ENCODE data around the gene SLITRK1.

SLITRK1 gene, protein sequence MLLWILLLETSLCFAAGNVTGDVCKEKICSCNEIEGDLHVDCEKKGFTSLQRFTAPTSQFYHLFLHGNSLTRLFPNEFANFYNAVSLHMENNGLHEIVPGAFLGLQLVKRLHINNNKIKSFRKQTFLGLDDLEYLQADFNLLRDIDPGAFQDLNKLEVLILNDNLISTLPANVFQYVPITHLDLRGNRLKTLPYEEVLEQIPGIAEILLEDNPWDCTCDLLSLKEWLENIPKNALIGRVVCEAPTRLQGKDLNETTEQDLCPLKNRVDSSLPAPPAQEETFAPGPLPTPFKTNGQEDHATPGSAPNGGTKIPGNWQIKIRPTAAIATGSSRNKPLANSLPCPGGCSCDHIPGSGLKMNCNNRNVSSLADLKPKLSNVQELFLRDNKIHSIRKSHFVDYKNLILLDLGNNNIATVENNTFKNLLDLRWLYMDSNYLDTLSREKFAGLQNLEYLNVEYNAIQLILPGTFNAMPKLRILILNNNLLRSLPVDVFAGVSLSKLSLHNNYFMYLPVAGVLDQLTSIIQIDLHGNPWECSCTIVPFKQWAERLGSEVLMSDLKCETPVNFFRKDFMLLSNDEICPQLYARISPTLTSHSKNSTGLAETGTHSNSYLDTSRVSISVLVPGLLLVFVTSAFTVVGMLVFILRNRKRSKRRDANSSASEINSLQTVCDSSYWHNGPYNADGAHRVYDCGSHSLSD

DNA sequence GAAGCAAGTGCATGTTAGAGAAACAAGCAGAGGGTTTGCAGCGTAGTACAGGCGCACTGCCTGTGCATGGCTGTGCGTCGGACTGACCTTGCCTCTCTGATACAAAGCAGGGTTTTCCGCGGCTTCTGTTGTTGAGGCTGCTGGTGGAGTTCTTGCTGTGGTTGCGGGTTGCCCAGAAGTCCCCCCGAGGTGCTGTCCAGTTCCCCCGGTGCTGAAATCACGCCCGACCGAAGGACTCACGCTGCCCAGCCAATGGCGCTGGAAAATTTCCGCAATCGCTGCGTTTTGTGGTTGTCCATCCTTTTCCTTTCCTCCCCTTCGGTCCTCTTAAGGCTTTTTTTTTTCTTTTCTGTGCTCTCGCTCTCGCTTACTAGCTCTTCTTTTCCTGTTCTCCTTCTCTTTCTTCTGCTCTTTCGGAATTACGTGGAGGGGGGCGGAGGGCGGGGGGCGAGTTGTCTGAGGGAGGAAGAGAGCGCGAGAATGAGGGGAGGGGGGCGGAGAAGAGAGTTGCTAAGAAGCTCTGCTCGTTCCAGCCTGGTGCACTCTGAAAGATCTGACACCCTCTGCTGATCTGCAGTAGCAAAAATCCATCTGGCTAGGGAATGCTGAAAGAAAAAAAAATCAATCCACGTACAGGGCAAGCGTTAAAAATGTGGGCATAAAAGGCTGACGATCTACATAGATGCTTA, at the start of gene SLITRK1:
SLITRK1 (minus strand) TSS at position 558 of the 689 bp plus-strand sequence. CDS start 967 bp downstream, outside the sequence.
- peak in 1 of 2 donors; percentile 24 for DNase-seq

DNA sequence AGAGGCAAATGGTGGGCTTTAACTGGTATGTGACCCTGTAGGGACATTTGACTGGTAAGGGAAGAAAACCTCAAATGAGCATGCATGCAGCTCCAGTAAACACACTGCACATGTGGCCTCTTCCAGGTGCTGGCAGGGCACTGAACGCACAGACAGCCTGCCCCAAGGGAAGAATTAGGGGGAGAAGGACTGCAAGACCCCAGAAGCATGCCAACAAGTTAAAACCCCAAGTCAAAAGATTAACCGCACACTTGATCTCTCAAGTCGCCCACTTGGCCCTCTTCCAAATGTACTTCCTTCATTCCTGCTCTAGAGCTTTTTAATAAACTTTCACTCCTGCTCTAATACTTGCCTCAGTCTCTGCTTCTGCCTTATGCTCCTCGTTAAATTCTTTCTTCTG, 46.9 kb upstream of the SLITRK1 start:
- no peak for DNase-seq

DNA sequence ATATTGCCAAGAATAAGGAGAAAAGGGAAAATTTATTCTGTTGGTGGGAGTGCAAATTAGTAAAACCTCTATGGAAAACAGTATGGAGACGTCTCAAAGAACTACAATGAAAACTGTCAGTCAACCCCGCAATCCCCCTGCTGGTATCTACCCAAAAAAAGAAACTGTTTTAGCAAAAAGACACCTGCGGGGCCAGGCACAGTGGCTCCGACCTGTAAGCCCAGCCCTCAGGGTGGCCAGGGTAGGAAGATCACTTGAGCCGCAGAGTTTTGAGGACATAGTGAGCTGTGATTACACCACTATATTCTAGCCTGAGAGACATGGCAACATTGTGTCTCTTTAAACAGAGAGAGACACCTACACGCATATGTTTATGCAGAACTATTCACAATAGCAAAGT, 37.5 kb upstream of the SLITRK1 start:
- DNase-seq, result no peak

DNA sequence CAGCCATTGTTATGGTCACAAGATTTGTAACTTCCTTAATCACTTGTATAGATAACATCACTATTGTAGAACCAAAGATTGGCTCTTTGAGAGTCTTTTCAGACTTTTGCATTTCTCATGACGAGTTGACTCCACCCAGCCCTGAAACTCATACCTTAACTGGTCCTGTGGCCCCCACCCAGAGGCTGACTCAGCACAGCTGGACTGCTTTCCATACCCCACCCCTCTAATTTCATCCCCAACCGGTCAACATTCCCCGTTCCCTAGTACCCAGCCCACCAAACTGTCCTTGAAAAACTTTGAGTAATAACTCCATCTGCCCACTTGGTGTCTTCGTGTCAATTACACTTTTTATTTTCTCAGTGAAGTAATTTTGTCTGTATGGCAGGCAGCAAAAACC, 32.1 kb upstream of the SLITRK1 start:
- no peak for DNase-seq

DNA sequence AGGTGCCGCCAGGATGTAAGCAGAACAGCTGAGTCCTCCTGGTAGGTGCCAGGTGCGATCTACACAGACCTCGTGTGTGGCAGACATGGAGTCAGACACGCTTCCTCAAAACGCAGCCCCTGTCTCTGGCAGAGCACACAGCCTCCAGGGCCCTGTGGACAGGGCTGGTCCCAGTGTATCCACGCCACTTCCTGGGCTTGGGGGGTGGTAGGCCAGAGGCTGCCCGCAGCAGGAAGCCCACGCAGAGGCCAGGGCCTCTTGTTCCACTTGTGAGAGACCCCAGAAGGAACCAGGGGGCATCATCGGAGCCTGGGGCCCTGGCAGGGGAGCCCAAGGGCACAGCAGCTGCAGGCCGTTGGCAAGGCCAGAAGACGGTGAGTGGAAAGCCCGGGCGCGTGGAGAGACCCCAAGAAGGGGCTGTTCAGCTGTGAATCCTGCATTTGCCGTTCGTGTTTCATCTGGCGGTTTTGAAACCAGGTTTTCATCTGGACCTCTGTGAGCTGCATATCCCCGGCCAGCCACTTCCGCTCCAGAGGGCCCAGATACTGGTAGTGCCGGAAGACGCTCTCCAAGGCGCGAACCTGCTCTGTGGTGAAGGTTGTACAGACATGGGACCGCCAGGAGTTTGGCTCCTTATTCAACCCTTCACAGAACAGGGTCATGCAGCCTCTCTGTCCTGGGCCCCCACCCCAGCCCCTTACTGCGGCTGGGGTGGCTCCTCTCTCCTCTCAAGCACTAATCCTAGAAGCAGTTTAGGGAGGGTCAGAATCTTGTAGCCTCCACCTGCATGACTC, 25.1 kb upstream of the SLITRK1 start:
- no peak for DNase-seq

DNA sequence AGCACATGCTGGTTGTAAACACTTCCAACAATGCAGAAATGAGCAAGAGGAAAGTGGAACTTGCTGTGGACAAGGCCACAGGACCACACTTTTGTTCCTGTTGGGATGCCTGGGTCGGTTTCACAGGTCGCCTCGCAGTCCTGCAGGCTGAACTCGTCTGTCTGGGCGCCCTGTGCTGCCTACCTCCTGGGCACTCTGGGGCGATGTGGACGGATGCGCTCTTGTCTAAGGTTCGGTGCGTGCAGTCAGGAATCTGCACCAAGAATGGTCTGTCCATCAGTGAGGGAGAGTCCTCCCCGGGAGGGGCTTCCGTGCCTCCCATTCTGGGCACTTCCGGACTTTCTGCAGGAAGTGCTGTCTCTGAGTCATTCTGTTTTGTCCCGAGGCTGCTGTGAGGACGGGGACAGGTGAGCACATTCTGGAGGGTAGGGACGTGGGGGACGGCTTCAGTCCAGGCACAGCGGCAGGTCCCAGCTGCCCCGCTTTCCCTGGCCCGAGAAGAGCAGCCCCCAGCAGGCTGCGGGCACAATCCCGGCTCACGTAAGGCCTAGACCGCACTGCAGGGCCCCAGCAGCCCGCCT, 24.1 kb upstream of the SLITRK1 start:
- DNase-seq, result no peak

DNA sequence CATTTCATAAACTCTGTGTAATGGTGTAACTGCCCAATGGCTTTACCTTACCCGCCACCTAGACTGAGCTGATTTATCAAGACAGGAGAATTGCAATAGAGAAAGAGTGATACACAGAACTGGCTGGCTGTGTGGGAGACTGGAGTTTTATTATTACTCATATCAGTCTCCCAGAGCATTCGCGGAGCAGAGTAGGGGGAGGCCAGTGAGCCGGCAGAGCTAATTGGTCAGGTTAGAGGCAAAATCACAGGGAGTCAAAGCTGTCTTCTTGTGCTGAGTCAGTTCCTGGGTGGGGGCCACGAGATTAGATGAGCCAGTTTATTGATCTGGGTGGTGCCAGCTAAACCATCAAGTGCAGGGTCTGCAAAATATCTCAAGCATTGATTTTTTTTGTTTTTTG, 23.4 kb upstream of the SLITRK1 start:
- no peak for DNase-seq

DNA sequence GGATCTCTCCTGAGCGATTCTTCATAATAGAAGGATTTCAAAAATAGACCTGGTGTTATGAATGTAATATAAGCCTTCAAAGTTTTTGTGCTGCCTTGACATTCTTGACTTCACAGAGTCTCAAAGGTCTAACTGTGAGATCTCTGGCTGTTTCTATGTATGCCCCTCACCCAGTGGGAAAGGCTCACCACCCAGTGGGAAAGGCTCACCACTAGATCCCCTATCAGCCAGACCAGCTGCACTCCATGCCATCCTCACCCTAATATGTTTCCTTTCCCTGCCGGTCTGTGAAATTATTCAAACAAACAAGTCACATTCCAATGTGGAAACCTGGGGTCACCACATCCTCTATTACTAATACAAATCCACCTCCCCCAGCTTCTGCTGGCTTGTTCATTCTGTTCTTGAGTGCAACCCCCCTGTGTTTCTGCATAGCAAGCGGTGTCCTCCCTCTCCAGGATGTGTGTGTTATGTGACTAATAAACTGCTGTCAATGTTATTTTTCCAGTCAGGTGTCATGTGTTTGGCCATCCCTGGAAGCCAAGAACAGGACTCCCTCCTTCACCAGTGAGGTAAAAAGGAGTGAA, 13.8 kb upstream of the SLITRK1 start:
- no peak for DNase-seq

DNA sequence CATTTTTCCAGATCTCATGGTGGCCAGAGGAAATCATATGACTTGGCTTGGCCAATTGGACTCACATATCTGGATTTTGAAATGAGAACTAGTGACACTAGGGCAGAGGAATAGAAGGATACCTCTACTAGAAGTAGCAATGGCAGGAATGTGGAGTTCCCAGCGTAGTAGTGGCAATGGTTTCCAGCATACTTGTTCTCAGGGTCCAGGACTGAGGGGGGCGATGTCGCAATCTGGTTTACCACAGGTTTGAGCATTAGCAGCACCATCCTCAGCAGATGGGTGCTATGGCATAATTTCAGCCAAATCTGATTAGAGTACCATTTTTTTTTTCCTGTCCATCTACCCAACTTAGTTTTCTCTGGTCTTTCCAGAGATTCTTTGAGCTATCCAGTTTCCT, 8.1 kb upstream of the SLITRK1 start:
- no peak for DNase-seq

DNA sequence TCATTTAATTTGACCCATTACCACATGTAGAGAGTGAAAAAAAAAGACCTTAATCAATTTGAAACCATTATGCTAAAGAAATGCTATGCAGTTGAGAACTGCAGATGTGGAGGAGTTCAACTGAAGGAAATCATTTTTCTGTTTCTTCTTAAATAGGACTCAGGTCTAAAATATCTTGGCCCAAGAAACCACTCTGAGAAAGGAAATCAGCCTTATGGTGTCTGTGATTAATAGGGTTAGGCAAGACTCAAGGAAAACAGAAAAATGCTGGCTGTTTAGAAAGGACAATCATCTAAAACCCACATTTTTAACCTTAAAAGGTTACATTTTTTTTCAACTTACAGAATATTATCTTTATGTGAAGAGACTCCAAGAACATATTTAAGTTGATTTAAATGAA, 1.9 kb upstream of the SLITRK1 start:
- no peak for DNase-seq

DNA sequence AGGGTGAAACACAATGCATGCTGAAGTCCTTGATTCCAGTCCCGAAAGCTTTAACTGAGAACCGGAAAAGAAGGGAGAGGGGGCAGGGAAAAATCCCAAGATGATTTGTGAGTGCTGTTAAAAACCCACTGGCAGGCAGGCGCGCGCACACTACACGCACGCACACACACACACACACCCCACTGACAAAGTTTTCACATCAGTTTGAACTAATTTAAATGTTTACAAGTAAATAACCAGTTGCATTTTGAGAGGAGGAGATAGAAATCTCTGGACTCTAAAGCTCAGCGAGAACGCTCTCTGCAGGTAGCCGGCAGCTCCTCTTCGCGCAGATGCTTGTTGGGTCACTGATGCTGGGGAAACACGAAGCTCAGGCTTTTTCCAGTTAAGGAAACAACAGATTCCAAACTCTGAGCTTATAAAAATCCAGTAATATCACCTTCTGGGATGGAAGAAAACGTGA, 818 bp upstream of the SLITRK1 start:
- DNase-seq, result no peak

DNA sequence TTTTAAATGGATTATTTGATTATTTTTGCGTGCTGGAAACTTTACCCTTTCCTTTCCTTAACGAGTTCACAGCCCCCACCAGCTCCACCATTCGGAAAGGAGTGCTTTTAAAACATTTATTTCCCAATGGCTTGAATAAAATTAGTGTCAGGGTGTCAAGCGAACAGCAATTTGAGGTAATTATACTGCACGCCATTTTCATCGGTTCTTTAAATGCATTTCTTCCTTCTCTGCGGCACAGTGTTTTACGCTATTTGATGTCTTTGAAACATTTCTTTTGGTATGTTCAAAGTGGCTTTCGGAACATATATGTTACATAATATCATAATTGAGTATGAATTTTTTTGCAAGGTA, 309 bp upstream of the SLITRK1 start:
- DNase-seq, result no peak

DNA sequence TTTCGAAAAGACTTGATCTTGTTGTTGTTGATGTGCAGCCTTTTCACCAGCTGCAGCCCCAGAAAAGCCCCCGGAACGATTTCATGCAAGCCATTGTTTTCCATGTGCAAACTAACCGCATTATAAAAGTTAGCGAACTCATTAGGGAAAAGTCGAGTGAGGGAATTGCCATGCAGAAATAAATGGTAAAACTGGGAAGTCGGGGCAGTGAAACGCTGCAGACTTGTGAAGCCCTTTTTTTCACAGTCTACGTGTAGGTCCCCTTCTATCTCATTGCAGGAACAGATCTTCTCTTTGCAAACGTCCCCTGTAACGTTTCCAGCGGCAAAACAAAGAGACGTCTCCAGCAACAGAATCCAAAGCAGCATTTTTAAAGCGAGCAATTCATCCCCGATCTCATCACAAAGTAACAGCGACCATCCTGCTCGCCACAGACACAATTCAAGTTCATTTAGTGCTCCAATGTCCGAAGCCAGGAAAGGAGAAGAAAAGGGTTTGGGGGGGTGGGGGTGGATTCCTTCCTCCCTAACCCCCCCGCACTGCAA, 1.1 kb downstream of the SLITRK1 start:
- no peak for DNase-seq

DNA sequence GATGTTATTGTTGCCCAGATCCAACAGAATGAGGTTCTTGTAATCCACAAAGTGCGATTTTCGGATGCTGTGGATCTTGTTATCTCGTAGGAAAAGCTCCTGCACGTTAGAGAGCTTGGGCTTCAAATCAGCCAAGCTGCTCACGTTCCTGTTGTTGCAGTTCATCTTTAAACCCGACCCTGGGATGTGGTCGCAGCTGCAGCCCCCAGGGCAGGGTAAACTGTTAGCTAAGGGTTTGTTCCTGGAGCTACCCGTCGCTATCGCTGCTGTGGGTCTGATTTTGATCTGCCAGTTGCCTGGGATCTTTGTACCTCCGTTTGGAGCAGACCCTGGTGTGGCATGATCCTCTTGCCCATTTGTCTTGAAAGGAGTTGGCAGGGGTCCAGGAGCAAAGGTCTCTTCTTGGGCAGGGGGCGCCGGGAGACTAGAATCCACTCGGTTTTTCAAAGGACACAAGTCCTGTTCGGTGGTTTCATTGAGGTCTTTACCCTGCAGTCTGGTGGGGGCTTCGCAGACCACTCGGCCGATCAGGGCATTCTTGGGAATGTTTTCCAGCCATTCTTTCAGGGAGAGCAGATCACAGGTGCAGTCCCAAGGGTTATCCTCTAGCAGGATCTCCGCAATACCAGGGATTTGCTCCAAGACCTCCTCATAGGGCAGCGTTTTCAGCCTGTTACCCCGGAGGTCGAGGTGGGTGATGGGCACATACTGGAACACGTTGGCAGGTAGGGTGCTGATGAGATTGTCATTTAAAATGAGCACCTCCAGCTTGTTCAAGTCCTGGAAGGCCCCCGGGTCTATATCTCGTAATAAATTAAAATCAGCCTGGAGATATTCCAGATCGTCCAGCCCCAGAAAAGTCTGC, 1.8 kb downstream of the SLITRK1 start:
- no peak for DNase-seq

DNA sequence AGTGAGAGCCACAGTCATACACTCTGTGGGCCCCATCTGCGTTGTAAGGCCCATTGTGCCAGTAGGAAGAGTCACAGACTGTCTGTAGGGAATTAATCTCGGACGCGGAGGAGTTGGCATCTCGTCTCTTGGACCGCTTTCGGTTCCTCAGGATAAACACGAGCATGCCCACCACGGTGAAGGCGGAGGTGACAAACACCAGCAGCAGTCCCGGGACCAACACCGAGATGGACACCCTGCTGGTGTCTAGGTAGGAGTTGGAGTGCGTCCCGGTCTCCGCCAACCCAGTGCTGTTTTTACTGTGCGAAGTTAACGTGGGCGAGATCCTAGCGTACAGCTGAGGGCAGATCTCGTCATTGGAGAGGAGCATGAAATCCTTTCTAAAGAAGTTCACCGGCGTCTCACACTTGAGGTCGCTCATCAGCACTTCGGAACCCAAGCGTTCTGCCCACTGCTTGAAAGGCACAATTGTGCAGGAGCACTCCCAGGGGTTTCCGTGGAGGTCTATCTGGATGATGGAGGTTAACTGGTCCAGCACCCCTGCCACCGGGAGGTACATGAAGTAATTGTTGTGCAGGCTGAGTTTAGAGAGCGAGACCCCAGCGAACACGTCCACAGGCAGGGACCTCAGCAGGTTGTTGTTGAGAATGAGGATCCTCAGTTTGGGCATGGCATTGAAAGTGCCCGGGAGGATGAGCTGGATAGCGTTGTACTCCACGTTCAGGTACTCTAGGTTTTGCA, 2.7 kb downstream of the SLITRK1 start:
- DNase-seq, result no peak

DNA sequence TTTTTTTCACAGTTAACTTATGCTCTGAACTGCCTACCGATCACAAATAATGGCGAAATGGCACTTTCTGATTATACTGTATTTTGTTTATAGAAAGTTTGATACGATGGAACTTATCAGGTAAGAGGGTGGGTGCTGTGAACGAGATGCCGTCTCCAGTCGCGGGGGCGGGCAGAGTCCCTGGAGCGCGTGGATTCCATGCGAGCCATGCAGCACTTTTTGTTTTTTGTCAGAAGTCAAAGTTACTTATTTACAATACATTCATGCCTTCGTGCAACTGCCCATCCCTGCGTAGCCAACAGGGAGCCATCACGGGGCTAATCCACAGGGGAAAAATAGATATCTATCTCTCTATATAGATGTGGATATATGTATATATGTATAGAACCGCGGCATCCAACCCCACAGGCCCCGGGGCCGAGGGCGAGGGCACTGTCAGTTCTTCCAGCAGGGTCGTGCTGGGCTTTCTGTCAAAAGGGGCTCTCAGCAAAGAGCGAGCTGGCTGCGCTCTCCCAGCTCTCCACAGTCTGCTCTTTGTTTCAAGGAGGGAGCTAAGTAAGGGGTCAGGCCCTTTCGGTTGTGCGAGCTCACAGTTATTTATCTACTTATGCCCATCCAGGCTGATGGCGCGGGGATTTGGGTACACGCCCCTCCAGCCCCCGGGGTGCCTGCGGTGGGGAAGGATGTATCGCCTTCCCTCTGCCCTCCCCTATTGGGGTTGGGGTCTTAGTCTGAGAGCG, 3.4 kb downstream of the SLITRK1 start:
- DNase-seq, result no peak

DNA sequence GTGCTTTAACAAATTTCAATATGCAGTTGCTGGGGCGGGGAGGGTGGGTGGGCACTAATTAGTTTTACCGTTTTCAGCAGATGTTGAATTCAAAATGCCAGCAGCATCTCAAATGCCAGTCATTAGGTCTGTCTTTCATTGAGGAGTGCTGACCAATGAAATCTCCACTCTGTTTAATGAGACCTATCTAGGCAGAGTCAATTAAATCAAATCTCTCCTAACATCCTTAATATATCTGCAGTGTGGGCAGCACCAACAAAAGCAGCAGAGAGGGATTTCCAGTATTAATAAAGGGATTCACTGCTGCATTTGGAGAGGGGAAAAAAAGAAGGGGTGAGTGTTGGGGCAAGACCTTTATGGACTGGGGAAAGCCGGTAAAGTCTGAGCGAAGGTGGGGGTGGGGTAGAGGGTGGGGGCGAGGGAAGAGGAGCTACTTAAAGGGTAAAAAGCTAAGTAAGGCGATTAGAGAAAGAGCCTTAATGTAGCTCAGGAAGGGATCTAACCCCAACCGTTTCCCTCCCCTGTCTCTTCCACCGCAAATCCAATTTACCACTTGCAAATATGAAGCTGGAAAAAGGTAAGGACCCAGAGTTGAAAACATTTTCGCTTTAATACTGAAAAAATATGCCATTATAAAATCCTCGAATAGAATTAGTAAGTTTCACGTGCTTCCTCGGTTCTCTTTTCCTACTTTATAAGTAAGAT, 4.5 kb downstream of the SLITRK1 start:
- DNase-seq, result no peak

DNA sequence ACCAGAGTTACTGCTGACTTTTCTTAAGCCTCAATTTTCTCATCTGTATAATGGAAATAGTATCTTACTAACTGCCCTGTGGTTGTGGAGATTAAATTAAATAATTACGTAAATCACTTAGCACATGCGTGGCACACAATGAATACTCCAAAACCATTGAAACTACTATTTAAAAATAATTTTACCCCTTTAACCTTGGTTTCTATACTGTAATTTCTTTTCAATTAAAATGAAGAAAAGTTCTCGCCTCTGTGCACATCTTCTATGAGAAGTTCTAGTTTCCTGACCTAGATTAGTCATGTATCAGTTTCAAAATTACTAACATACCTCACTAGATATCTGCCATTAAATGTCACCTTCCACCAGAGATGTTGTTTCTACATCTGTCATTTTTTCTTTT, 5.7 kb downstream of the SLITRK1 start:
- DNase-seq, result no peak

DNA sequence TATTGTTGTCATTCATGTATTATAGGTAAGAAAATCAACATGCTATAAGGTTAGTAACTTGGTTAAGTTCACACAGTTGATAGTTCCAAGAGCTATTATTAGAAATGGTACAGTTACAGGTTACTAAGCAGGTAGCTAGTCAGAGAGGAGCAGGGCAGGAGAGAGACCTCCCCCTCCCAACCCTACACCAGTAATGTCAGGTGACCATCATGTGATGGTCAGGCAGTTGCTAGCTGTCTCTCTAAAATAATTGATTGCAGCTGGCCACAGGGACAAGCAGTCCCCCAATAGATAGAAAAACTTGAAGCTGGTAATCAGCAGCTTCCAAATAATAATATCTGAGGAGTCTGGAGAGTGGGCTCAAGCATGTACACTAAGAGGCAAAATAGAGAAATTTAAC, 14.6 kb downstream of the SLITRK1 start:
- no peak for DNase-seq

All from stimulated activated CD4-positive, alpha-beta T cell treated with anti-CD3 and anti-CD28 coated beads, Interleukin-2, amount 100 ng/mL, for 24 hours (primary cell).